SK-N-SH treated with all-trans-retinoic acid at 6 μM for 48 hours (cell line): ENCODE data around the gene SRRM3.
A peak's percentile ranks its signal among the peaks of the same experiment; 100 is the strongest.
"Not testable (repeated sequence)": the region's sequence is repeated elsewhere in the genome, so short reads cannot be mapped to it uniquely, and the experiment has no call there.

Experiments
- ATAC-seq: fragments of 200-7000 bp; cut with Tn5 transposase; 3 replicates; pipeline ENCODE4 v1.9.1; 2020; ENCODE audit warnings: mild to moderate bottlenecking, moderate library complexity
- ARNTL ChIP-seq: fragments of 450-650 bp; formaldehyde crosslinking; IDR thresholded peaks from 2 replicates; pipeline ENCODE4 v1.5.0; 2020; ENCODE audit warnings: low read depth, mild to moderate bottlenecking, moderate library complexity, borderline replicate concordance
- BACH2 ChIP-seq: fragments of 250-450 bp; sonication (Bioruptor Pico); IDR thresholded peaks from 2 replicates; pipeline ENCODE4 v1.9.0; 2021; ENCODE audit warnings: mild to moderate bottlenecking, borderline replicate concordance
- CSDC2 ChIP-seq: fragments of 250-450 bp; sonication (Bioruptor Pico); IDR thresholded peaks from 2 replicates; pipeline ENCODE4 v1.5.0; 2020; ENCODE audit warnings: mild to moderate bottlenecking, moderate library complexity
- CSRNP3 ChIP-seq: fragments of 250-450 bp; sonication (Bioruptor Pico); IDR thresholded peaks from 2 replicates; pipeline ENCODE4 v1.5.1; 2021; ENCODE audit warnings: mild to moderate bottlenecking, moderate library complexity
- GLIS3 ChIP-seq: fragments of 250-450 bp; sonication (Bioruptor Pico); IDR thresholded peaks from 2 replicates; pipeline ENCODE4 v1.5.0; 2020; ENCODE audit warnings: mild to moderate bottlenecking, moderate library complexity
- ISL1 ChIP-seq: fragments of 250-450 bp; sonication (Bioruptor Pico); IDR thresholded peaks from 2 replicates; pipeline ENCODE4 v2.1.2; 2022; ENCODE audit warnings: mild to moderate bottlenecking, moderate library complexity
- OSR1 ChIP-seq: fragments of 250-450 bp; sonication (Bioruptor Pico); IDR thresholded peaks from 2 replicates; pipeline ENCODE4 v1.8.0; 2022; ENCODE audit warnings: moderate library complexity, mild to moderate bottlenecking, inconsistent platforms
- PPARA ChIP-seq: fragments of 250-450 bp; sonication (Bioruptor Pico); IDR thresholded peaks from 2 replicates; pipeline ENCODE4 v1.5.0; 2020; ENCODE audit warnings: mild to moderate bottlenecking, borderline replicate concordance
- SNAI2 ChIP-seq: fragments of 250-450 bp; sonication (Bioruptor Pico); IDR thresholded peaks from 2 replicates; pipeline ENCODE4 v1.5.0; 2020; ENCODE audit warnings: mild to moderate bottlenecking, moderate library complexity
- ZFP3 ChIP-seq: fragments of 250-450 bp; sonication (Bioruptor Pico); IDR thresholded peaks from 2 replicates; pipeline ENCODE4 v1.5.0; 2020; ENCODE audit warnings: mild to moderate bottlenecking, moderate library complexity
- ZFP30 ChIP-seq: fragments of 450-650 bp; formaldehyde crosslinking; IDR thresholded peaks from 2 replicates; pipeline ENCODE4 v1.5.0; 2022; ENCODE audit warnings: mild to moderate bottlenecking, moderate library complexity
- ZNF70 ChIP-seq: fragments of 450-650 bp; formaldehyde crosslinking; IDR thresholded peaks from 2 replicates; pipeline ENCODE4 v1.5.0; 2020; ENCODE audit warnings: mild to moderate bottlenecking, moderate library complexity
- ZNF8 ChIP-seq: fragments of 450-650 bp; formaldehyde crosslinking; IDR thresholded peaks from 2 replicates; pipeline ENCODE4 v1.5.0; 2020; ENCODE audit warnings: mild to moderate bottlenecking, moderate library complexity
- TF ChIP-seq, protein P1 (sequence below): fragments of 250-450 bp; sonication (Bioruptor Pico); IDR thresholded peaks from 2 replicates; pipeline ENCODE4 v1.8.0; 2020; ENCODE audit warnings: mild to moderate bottlenecking, moderate library complexity, borderline replicate concordance
- TF ChIP-seq, protein P2 (sequence below): fragments of 250-450 bp; sonication (Bioruptor Pico); IDR thresholded peaks from 2 replicates; pipeline ENCODE4 v1.8.0; 2021; ENCODE audit warnings: low read depth, mild to moderate bottlenecking, moderate library complexity, borderline replicate concordance
- TF ChIP-seq, protein P3 (sequence below): fragments of 250-450 bp; sonication (Bioruptor Pico); IDR thresholded peaks from 2 replicates; pipeline ENCODE4 v1.5.0; 2020; ENCODE audit warnings: mild to moderate bottlenecking, moderate library complexity

SRRM3 gene

GRCh38 chr7:76283254-76284159, 81.8 kb downstream of the SRRM3 start:
- no peak for ATAC-seq
- TF ChIP-seq ZNF8 (CRISPR knock-in tag) = no peak
- no peak for TF ChIP-seq CSDC2 (CRISPR knock-in tag)
- TF ChIP-seq, all 23 proteins: peak for 0

DNA sequence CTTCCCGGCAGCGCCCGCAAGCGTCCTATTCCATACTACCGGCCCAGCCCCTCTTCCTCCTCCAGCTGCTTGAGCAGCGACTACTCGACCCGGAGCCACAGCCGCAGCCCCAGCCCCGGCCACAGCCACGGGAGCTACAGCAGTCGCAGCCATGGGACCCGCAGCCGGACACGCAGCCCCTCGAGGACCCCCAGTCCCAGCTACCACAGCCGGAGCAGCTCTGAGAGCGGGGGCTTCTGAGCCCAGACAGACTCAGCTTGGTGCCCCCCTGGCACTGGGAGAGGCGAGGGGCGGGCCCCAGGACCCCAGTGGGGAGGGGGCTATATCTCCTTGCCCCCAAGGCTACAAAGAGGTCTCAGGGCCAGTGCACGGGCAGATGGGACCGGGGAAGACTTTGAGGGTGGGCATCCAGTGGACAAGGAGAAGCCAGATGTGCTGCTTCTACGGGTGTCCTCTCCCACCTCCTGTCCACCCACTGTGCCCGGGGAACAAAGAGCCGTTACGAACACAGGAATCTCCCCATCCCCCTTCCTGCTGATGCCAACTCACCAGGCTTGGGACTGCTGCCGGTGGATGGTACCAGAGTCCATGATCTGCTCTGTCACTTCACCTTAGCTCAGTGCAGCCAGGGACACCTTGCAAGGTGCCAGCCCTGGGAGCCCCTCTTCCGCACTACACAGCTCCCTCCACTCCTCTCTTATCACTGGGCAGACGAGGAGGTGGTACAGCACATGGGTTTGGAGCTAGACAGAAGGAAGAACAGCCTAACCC, 84.1 kb downstream of the SRRM3 start:
- no peak for TF ChIP-seq PPARA
- no peak for TF ChIP-seq CSRNP3 (CRISPR knock-in tag)
- TF ChIP-seq, protein P1, sequence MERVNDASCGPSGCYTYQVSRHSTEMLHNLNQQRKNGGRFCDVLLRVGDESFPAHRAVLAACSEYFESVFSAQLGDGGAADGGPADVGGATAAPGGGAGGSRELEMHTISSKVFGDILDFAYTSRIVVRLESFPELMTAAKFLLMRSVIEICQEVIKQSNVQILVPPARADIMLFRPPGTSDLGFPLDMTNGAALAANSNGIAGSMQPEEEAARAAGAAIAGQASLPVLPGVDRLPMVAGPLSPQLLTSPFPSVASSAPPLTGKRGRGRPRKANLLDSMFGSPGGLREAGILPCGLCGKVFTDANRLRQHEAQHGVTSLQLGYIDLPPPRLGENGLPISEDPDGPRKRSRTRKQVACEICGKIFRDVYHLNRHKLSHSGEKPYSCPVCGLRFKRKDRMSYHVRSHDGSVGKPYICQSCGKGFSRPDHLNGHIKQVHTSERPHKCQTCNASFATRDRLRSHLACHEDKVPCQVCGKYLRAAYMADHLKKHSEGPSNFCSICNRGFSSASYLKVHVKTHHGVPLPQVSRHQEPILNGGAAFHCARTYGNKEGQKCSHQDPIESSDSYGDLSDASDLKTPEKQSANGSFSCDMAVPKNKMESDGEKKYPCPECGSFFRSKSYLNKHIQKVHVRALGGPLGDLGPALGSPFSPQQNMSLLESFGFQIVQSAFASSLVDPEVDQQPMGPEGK = no peak
- TF ChIP-seq ZNF70 (CRISPR knock-in tag) = no peak
- TF ChIP-seq ZNF8 (CRISPR knock-in tag) = no peak
- TF ChIP-seq OSR1 (CRISPR knock-in tag) = no peak
- TF ChIP-seq, all 23 proteins: peak for 0
- ATAC-seq = no peak

GRCh38 chr7:76286842-76287403, 85.2 kb downstream of the SRRM3 start:
- ATAC-seq = no peak
- TF ChIP-seq ARNTL (no peak), ZFP30 (no peak), ZNF8 (CRISPR knock-in tag) (no peak), GLIS3 (no peak), SNAI2 (no peak), PPARA (no peak)
- TF ChIP-seq, protein P2, sequence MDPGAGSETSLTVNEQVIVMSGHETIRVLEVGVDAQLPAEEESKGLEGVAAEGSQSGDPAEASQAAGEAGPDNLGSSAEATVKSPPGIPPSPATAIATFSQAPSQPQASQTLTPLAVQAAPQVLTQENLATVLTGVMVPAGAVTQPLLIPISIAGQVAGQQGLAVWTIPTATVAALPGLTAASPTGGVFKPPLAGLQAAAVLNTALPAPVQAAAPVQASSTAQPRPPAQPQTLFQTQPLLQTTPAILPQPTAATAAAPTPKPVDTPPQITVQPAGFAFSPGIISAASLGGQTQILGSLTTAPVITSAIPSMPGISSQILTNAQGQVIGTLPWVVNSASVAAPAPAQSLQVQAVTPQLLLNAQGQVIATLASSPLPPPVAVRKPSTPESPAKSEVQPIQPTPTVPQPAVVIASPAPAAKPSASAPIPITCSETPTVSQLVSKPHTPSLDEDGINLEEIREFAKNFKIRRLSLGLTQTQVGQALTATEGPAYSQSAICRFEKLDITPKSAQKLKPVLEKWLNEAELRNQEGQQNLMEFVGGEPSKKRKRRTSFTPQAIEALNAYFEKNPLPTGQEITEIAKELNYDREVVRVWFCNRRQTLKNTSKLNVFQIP = no peak
- TF ChIP-seq, protein P1 = no peak

DNA sequence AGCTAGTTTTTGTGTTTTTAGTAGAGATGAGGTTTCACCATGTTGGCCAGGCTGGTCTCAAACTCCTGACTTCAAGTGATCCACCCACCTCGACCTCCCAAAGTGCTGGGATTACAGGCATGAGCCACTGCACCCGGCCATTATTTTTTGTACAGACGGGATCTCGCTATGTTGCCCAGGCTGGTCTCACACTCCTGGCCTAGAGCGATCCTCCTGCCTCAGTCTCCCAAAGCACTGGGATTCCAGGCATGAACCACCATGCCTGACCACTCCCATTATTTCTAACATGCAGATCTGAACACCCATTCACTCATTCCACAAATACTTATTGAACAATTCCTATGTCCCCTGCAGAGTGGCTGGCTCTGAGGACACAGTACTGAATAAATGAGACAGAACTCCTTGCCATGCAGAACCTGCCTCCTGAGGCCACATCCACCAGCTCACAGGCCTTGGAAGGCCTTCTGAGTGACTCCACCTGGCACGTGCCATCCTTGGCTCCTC, 89.2 kb downstream of the SRRM3 start:
- not testable (repeated sequence) for ATAC-seq
- TF ChIP-seq OSR1 (CRISPR knock-in tag) = 0 out of 2 replicates have a peak, but pooled peaks have one; percentile 32

GRCh38 chr7:76291351-76292212, 89.9 kb downstream of the SRRM3 start:
- ATAC-seq = peak; percentile 86
- TF ChIP-seq, protein P1 = peak; percentile 54; the same call in 1 of the 2 replicates
- TF ChIP-seq ZFP3 (CRISPR knock-in tag) (peak; percentile 59; the same call in 1 of the 2 replicates), OSR1 (CRISPR knock-in tag) (no peak), BACH2 (CRISPR knock-in tag) (0 out of 2 replicates have a peak, but pooled peaks have one; percentile 35), ISL1 (CRISPR knock-in tag) (peak; percentile 23; the same call in 1 of the 2 replicates)
- TF ChIP-seq, protein P3, sequence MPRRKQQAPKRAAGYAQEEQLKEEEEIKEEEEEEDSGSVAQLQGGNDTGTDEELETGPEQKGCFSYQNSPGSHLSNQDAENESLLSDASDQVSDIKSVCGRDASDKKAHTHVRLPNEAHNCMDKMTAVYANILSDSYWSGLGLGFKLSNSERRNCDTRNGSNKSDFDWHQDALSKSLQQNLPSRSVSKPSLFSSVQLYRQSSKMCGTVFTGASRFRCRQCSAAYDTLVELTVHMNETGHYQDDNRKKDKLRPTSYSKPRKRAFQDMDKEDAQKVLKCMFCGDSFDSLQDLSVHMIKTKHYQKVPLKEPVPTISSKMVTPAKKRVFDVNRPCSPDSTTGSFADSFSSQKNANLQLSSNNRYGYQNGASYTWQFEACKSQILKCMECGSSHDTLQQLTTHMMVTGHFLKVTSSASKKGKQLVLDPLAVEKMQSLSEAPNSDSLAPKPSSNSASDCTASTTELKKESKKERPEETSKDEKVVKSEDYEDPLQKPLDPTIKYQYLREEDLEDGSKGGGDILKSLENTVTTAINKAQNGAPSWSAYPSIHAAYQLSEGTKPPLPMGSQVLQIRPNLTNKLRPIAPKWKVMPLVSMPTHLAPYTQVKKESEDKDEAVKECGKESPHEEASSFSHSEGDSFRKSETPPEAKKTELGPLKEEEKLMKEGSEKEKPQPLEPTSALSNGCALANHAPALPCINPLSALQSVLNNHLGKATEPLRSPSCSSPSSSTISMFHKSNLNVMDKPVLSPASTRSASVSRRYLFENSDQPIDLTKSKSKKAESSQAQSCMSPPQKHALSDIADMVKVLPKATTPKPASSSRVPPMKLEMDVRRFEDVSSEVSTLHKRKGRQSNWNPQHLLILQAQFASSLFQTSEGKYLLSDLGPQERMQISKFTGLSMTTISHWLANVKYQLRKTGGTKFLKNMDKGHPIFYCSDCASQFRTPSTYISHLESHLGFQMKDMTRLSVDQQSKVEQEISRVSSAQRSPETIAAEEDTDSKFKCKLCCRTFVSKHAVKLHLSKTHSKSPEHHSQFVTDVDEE (CRISPR knock-in tag) = 0 out of 2 replicates have a peak, but pooled peaks have one; percentile 42
